ENCODE results near the gene TNNC2. TPM values are rescaled to one million over a fixed set of nuclear protein-coding genes. Genes with fewer than 3 reads are reported as not detected.

Gene TNNC2
- total RNA-seq, 1 donor from 2014 or later: not detected

DNA sequence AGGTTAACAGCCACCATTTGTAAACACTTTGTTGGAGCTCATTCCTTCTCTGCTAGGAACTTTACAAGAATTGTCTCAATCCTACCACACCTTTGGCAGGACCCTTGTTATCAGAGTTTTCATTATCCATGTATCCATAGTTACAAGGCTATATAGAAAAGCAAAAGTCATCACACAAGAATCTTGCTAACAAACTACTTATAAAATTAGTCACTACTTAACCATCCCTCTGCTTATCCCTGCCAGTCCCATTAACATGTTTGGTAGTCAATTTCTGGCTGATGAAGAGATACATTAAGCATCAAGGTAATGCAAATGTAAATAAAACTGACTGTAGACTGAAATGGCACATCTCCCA lies 40.7 kb upstream of the TNNC2 start:
- no peak for DNase-seq (ENCODE audit: low spot score)
- peaks cover 11% of the 10 kb centered on the region for H3K4me1 Mint-ChIP-seq (ENCODE audit: unreplicated experiment)
- H3K27ac Mint-ChIP-seq (ENCODE audit: unreplicated experiment): no peak overlapping the region
- peaks cover 7% of the 10 kb centered on the region for H3K36me3 Mint-ChIP-seq (ENCODE audit: low read depth, unreplicated experiment)
- no peaks in the 10 kb centered on the region for H3K9me3 Mint-ChIP-seq (ENCODE audit: unreplicated experiment)
- no peak for TF ChIP-seq CTCF (IDR thresholded peaks at IDR 0.05; ENCODE audit: unreplicated experiment)
- H3K27me3 Mint-ChIP-seq (ENCODE audit: unreplicated experiment): peaks cover 1% of the 10 kb centered on the region
- H3K4me3 Mint-ChIP-seq (ENCODE audit: unreplicated experiment): no peak overlapping the region

DNA sequence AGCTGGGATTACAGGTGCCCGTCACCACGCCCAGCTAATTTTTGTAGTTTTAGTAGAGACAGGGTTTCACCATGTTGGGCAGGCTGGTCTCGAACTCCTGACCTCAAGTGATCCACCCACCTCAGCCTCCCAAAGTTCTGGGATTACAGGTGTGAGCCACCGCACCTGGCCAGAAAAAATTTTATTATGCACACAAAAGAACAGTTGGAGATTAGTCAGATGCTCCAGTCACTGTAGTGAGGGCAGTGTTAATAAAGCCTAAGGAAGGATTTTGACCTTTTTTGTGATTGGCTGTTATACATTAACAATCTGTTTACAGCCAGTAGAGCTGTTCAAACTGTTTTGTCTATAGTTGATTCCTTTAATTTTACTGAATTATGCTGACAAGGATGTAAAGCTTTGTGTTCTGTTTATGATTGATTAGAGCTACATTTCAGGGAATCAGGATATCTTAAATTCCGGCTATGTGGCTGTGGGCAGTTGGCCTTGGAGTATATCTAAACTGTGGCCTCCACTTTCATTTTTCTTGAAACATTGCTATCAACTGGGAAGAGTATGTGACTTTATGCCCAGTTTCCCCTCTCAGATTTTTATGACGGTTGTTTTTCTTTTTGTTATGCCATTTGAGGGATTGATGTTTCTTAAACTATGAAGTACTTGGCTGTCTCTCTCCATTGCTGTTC lies 40.2 kb upstream of the TNNC2 start:
- Mint-ChIP-seq H3K36me3 (ENCODE audit: low read depth, unreplicated experiment) (peaks cover 6% of the 10 kb centered on the region), H3K27me3 (ENCODE audit: unreplicated experiment) (no peaks in the 10 kb centered on the region), H3K4me1 (ENCODE audit: unreplicated experiment) (peaks cover 8% of the 10 kb centered on the region), H3K4me3 (ENCODE audit: unreplicated experiment) (no peak overlapping the region), H3K9me3 (ENCODE audit: unreplicated experiment) (no peaks in the 10 kb centered on the region), H3K27ac (ENCODE audit: unreplicated experiment) (no peak overlapping the region)
- no peak for DNase-seq (ENCODE audit: low spot score)
- no peak for TF ChIP-seq CTCF (IDR thresholded peaks at IDR 0.05; ENCODE audit: unreplicated experiment)

GRCh38 chr20:45866454-45866853 lies 39.3 kb upstream of the TNNC2 start:
- H3K27ac Mint-ChIP-seq (ENCODE audit: unreplicated experiment): no peak overlapping the region
- H3K4me1 Mint-ChIP-seq (ENCODE audit: unreplicated experiment): peaks cover 3% of the 10 kb centered on the region
- H3K36me3 Mint-ChIP-seq (ENCODE audit: low read depth, unreplicated experiment): peaks cover 3% of the 10 kb centered on the region
- no peak for TF ChIP-seq CTCF (IDR thresholded peaks at IDR 0.05; ENCODE audit: unreplicated experiment)
- H3K4me3 Mint-ChIP-seq (ENCODE audit: unreplicated experiment): no peak overlapping the region
- DNase-seq (ENCODE audit: low spot score): no peak
- H3K9me3 Mint-ChIP-seq (ENCODE audit: unreplicated experiment): no peaks in the 10 kb centered on the region
- no peaks in the 10 kb centered on the region for H3K27me3 Mint-ChIP-seq (ENCODE audit: unreplicated experiment)

DNA sequence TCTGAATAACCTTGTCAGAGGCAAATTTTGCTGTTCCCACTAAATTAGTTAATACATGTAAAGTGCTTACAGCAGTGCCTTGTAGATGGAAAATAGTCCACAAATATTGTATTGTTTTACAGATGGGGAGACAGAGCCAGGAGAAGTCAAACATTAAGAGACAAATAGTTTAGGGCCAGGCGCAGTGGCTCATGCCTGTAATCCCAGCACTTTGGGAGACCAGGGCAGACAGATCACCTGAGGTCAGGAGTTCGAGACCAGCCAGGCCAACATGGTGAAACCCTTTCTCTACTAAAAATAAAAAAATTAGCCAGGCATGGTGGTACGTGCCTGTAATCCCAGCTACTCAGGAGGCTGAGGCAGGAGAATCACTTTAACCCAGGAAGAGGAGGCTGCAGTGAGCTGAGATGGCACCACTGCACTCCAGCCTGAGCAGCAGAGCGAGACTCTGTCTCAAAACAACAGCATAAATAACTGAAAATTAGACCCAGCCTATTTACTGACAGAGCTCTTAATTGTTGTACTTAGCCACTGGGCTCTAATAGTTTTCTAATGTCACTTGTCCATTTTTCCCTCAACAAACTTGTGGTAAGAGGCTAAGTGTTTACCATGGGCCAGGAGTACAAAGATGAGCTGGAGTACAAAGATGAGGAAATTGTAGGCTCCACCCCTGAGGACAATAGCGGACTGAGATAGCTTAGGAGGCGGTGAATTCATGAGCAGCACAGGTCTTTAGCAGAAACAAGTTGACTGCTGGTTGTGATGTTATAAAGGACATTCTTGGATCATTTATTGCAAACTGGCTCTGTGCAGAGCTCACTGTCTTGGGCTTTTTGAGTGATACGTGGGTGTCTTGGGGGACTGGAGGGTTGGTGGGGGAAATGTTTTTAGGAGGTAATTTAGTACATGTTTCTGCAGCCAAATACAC lies 36.7 kb upstream of the TNNC2 start:
- no peaks in the 10 kb centered on the region for H3K9me3 Mint-ChIP-seq (ENCODE audit: unreplicated experiment)
- H3K27me3 Mint-ChIP-seq (ENCODE audit: unreplicated experiment): peaks cover 1% of the 10 kb centered on the region
- no peak for TF ChIP-seq CTCF (IDR thresholded peaks at IDR 0.05; ENCODE audit: unreplicated experiment)
- H3K36me3 Mint-ChIP-seq (ENCODE audit: low read depth, unreplicated experiment): peaks cover 7% of the 10 kb centered on the region
- H3K4me1 Mint-ChIP-seq (ENCODE audit: unreplicated experiment): peaks cover under 1% of the 10 kb centered on the region
- peak overlapping the region; percentile 7 for H3K4me3 Mint-ChIP-seq (ENCODE audit: unreplicated experiment)
- no peak for DNase-seq (ENCODE audit: low spot score)
- H3K27ac Mint-ChIP-seq (ENCODE audit: unreplicated experiment): no peak overlapping the region

Measured in endothelial cell (in vitro differentiated cells).